SHP77 treated with DMSO at 0.1 percent for 48 hours (cell line): ENCODE measurements around the gene ADAMTSL3.
"Not testable (repeated sequence)": the region's sequence is repeated elsewhere in the genome, so short reads cannot be mapped to it uniquely, and the experiment has no call there.

Experiments
- DNase-seq: peaks from one replicate; lab custom pipeline; 2025; lab: John Stamatoyannopoulos, UW

Gene ADAMTSL3

DNA sequence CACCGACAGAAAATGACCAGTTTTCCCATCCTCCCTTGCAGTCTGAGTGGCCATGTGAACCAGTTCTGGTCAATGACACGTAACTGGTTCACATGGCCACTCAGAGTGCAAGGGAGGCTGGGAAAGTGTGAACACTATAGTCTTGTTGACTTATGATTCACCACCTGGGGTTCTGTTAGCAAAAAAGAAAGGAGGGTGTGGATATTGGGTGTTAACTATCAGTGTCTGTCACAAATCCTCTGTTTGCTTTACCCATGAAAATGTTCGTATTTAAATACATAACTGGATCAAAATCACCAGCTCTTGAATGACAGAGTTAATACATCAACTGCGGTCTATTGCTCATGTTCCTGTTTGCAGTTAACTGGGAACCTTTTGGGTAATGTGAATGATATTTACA lies 92.3 kb downstream of the ADAMTSL3 start:
- DNase-seq = no peak

DNA sequence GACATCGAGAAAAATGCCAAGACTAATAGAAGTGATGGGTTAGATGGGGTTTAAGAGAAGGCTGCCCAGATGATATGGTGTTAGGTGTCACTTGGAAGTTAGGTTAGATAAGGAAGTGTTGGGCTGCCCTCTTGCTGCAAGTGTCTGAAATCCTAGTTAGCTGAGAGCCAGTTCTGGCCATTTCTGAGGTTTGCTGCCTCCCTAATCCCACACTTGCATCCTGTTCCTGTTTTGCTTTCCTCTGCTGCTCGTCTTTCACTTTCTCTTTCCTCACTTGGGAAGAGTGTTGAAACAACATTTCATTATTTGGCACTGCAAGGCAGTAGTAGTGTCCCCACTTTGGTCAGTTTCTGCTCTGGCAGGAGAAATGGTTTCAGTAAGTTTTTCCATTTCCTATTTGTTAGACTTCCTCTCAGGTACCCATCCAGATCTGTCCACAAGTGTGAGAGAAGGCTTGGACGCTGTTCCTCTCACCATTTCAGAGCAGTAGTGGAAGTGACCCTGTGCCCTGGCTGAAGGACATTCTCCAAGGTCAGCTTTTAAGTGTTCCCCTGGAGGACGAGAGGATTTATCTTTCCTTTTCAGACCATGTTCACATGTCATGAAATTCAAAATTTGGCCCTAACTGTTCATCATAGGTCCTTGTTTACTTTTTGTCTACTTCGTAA lies 93.3 kb downstream of the ADAMTSL3 start:
- DNase-seq = no peak

DNA sequence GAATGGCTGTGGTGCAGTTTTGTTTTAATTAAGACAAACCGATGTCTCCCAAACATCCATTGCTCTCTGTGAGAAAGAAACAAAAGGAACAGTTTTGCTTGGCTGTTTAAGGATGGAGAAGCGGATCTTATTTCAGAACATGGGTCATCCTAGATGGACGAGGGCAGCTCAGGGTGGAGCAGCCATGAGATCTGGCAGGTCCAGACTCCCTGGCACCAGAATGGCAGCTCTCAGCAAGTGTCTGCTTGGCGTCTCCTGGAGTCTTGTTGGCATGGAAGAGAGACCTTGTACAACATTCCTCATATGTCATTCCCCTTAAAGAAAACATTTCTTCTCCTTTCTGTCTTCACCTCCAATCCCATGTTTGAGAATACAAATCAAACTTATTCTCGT lies 93.8 kb downstream of the ADAMTSL3 start:
- DNase-seq = no peak

DNA sequence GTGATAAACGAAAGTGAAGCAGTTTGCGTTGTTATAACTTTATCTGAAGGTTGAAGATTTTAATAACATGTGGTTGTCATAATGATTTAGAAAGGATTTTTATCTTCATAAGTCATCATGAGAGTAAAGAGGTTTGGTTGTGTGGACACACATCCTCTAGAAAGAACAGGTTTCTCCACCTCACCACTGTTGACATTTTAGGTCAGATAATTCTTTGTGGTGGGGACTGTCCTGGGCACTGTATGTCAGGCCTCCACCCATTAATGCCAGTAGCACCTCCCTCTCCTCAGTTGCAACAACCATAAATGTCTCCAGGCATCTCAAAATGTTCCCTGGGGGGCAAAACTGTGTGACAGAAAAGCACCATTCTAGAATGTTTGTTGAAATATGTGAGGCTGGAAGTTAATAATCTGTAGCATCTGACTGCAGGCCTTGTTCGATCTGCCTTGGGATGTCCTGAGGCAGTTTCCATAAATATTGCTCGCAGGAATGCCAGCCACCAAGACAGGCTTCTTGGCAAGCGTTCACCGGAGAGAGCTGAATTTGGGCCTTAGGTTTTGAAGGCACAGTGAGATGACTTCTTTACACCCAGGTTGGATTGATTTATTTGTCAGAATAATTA lies 100.1 kb downstream of the ADAMTSL3 start:
- no peak for DNase-seq

DNA sequence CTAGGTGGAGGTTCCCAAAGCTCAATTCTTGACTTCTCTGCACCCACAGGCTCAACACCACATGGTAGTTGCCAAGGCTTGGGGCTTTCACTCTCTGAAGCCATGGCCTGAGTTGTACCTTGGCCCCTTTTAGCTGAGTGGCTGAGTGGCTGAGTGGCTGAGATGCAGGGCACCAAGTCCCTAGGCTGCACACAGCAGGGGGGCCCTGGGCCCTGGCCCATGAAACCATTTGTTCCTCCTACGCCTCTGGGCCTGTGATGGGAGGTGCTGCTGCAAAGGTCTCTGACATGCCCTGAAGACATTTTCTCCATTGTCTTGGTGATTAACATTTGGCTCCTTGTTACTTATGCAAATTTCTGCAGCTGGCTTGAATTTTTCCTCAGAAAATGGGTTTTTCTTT lies 103.4 kb downstream of the ADAMTSL3 start:
- not testable (repeated sequence) for DNase-seq

DNA sequence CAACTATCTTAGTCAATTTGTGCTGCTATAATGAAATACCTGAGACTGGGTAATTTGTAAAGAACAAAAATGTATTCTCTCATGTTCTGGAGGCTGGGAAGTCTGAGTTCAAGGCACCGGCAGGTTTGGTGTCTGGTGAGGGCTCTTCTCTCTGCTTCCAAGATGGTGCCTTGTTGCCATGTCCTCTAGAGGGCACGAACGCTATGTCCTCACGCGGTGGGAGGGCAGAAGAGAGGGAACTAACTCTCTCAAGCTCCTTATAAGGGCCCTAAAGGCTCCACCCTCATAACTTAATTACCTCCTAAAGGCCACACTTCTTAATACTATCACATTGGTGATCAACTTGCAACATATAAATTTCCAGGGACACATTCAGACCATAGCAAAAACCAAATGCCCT lies 108.4 kb downstream of the ADAMTSL3 start:
- DNase-seq = no peak

DNA sequence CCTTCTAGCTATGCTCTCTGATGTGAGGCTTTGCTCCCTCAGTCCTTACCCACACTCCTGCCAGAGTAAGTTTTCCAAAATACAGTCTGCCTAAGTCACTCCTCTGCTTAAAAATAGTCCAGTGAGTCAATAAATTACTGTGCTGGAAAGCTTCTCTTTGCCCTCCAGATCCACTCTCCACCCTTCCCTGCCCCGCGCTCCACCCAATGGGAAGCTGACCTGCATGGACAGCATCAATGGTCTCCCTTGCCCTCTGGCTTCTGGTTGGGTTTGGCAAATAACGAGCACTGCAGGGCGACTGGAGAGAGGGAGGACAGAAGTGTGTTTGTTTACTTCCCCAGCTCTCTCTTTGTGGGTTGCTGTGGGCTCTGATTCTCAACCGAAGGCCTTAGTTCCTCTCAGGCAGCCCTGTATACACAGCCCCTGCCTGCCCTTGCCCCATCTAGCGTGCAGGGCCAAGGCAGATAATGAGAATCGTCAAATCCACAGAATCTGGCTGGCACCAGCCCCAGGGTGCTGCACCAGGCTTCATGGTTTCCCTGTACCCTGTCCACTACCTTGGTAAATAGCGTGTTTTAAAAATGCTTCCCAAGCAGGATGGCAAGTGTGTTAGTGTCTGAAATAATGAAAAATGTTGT lies 110.4 kb downstream of the ADAMTSL3 start:
- DNase-seq = no peak

DNA sequence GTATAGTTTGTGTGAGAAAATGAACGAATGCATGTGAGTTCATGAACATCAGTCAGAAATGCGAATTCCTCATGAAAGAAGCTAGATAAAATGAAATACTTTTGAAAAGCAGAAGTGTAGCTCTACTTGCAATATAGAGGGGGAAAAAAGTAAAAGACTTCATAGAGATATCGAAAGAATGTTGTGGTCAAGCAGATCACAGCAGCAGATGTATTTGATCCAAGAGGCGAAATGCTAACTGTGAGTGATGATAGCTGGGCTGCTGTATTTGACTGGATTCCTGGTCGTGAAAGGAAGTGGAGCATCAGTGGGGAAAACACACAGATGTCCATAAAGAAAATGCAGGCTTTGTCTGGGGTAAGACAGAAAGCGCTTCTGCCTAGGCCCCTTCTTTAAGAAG lies 112.4 kb downstream of the ADAMTSL3 start:
- DNase-seq = no peak

DNA sequence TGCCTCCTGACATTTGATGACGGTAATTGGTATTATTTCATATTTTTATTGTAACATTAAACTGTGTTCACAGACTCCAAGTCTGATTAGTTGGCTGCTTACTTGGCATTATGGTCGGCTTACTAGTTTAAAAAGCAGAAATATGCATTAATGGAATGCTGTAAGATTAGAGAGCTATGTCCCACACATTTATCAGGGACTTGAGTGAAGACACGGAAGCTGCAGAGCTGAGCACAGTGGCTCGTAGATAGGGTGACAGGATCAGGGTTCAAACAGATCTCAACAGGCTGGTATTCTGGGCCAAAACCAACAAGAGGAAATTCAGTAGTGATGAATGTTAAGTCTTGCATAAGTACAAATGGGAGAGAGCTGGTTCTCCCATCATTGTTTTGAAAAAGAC lies 113.8 kb downstream of the ADAMTSL3 start:
- no peak for DNase-seq

DNA sequence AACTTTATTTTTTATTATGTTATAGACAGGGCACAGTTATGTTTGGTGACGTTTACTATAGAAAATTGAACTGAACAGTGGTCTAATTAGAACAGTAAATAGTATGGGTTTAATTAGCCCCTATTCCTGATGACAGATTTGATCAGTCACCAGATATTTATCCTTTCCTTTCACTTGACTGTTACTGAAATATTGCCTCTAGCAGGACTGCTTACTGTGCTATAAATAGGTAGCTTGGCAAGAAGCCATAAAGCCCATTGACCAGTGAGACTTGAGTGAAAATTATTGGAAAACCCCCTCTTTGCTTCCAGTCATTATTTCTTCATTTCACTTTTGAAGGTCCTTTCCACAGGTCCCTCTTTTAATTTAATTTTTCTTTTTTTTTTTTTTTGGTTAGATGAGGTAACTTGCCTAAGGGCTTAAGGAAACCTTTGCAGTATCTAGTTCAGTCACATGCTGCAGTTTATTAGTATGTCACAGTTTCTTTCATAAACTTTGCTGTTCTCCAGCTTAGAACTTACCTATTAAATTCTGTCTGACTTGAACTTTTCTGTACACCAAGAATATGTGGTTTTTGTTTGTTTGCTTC lies 115.6 kb downstream of the ADAMTSL3 start:
- DNase-seq = no peak

DNA sequence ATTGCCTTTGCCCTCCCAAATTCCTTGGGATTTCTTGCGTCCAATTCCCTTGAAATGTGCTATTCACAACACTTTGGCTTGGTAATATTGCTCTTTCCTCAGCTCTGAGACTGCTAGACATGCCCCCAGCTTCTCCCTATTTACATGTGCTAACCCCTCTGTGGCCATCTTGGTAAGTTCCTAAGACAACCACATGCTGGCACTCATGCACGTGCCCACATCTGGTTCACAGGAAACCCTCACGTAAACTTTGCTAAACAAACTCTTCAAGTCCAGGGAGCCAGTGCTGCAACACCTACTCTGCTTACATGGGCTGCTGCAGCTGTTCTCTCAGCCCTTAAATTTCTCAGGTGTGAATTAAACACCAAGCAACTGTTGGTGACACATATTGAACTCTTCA lies 121.8 kb downstream of the ADAMTSL3 start:
- no peak for DNase-seq

DNA sequence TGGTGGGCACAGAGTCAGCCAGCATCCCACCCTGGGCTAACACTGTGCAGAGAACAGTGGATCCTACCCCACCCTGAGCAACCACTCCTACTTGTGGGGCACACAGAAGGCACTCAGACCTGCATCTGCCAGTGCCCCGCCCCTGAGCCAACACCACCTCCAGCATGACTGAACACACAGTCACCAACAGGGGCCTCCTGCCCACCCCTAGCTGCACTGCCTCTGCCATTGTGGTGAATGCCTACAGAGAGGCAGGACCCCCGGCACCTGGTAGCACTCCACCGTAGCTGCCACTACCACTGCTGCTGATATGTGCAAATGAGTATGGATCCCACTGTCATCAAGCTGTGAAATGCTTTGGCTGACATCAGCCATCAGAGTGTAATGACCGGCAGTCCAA lies 123.1 kb downstream of the ADAMTSL3 start:
- DNase-seq = no peak

DNA sequence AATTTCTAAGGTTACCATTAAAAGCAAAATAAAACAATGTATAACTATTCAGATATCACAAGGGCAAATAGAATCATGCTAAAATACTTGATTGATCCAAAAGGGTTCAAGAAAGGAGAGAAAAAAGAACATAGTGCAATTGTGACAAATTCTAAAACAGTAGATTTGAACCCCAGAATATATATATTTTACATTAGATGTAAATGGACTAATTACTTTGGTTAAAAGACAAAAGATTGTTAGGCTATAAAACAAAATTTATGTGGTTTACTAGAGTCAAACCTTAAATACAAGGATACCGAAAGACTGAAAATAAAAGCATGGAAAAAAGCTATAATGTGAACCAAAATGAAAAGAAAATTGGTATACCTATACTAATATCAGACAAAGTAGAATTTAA lies 129.3 kb downstream of the ADAMTSL3 start:
- no peak for DNase-seq

DNA sequence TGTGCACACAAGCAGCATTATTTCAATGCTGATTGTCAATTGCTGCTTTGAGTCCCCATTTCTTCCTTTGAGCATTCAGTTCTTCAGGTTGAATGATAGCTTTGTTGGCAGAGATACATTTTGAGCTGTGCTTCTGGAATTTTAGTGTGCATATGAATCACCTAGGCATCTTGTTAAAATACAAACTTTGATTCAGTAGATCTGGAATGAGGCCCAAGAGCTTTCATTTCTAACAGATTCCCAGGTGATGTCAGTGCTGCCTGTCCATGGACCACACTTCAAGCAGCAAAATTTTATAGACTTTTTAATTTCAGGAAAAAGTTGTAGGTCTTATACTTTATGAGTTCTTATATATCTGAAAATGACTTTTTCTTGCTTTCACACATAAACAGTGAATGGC lies 131.1 kb downstream of the ADAMTSL3 start:
- no peak for DNase-seq

DNA sequence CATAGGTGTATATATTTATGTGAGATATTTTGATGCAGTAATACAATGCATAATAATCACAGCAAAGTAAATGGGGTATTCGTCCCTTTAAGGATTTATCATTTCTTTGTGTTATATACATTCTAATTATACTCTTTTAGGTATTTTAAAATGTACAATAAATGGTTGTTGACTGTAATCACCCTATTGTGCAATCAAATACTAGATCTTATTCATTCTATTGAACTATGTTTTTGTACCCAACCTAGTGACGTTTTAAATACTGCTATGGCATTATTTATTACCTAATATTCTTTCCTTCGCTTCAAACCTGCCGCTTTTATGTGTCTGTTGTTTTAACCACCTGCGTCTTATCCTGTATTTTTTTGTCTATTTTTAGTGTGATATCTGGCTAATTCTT lies 132.4 kb downstream of the ADAMTSL3 start:
- no peak for DNase-seq

DNA sequence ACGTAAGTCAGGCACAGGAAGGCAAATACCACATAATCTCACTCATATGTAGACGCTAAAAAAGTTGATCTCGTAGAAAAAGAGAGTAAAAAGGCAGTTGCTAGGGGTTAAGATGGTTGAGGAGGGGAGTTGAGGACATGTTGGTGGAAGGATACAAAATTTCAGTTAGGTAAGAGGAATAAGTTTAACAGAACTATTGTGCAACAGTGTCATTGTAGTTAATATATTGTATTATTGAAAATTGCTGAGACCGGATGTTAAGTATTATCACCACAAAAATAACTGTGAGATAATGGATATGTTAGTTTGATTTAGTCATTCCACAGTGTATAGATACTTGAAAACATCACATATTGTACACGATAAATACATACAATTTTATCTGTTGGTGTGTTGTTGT lies 139.1 kb downstream of the ADAMTSL3 start:
- no peak for DNase-seq

DNA sequence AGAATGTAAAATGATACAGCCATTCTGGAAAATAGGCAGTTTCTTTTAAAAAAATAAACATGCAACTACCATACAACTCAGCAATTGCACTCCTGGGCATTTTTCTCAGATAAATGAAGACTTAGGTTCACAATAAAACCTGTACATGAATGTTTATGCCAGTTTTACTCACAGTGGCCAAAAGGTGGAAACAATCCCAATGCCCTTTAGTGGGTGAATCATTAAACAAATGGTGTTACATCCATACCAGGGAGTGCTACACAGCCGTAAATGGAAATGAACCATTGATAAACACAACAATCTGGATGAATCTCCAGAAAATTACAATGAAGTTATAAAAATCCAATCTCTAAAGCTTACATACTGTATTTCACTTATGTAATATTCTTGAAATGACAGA lies 140.3 kb downstream of the ADAMTSL3 start:
- DNase-seq = no peak

DNA sequence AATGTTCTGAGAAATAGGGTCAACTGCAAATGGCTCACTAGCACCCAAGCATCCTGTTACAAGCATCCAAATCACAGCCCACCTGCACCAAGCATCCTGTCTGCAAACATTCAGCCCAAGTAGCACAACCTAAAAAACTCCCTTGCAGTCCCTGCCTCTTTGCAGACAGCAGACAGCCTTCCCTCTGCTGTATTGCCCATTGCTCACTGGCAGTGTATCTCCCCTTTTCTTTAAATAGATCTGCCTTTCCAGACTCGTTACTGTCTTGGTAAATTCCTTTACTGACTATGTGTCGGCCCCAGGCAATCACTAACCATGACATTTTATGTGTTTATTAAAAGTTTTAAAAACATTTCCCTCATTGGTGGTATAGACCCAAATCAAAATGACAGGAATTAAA lies 155.4 kb downstream of the ADAMTSL3 start:
- DNase-seq = no peak

DNA sequence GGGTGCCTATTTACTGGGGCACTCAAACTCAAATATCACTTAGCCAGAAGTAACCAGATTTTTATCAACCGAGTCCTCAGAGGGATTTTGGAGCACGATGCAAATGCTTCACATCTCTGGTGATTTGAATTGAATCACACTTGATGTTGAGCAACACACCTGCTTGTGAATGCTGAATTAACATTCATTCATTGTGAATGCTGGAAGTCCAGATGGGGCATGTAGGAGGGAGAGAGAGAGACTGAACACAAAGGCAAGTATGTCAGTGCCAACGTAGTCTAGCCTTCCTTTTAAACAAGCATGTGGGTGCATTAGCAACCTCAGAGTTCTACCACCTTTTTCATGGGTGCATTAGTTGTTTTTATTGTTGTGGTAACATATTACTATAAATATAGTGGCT lies 156.2 kb downstream of the ADAMTSL3 start:
- no peak for DNase-seq

DNA sequence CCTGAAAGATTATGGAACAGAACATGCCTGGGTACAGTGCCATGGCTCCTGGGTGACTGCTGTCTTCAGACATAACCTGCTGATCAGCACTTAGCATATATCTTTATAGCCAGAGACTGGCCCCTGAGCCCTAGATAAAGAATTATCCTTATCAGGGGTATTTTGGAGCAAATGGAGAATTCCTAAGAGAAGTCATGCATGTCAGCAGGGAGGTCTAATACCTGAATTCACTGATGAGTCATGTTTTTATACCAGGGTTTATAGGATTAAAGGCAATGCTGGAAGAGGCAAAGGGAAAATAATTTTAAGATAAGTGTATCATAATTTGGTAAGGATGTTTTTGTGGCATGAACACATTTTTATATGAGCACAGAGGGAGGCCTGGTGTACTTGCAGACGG lies 159.8 kb downstream of the ADAMTSL3 start:
- DNase-seq = no peak

DNA sequence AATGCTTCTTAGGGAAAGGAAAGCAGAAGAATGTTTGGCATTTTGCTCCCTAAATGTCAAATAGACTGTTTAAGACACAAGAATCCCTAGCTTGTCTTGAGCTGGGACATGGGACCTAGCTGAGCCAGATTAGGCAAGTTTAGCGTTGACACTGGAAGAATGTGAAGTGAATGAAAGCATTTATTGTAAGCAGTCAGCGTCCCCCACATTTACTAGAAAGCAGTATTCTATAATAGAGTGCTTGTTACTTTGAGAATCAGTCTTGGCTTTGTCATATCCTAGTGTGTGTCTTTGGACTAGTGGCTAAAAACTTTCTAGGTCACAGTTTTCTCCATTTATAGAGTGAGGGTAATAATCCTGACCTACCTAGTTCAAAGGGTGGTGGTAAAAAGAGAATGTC lies 161.6 kb downstream of the ADAMTSL3 start:
- no peak for DNase-seq

DNA sequence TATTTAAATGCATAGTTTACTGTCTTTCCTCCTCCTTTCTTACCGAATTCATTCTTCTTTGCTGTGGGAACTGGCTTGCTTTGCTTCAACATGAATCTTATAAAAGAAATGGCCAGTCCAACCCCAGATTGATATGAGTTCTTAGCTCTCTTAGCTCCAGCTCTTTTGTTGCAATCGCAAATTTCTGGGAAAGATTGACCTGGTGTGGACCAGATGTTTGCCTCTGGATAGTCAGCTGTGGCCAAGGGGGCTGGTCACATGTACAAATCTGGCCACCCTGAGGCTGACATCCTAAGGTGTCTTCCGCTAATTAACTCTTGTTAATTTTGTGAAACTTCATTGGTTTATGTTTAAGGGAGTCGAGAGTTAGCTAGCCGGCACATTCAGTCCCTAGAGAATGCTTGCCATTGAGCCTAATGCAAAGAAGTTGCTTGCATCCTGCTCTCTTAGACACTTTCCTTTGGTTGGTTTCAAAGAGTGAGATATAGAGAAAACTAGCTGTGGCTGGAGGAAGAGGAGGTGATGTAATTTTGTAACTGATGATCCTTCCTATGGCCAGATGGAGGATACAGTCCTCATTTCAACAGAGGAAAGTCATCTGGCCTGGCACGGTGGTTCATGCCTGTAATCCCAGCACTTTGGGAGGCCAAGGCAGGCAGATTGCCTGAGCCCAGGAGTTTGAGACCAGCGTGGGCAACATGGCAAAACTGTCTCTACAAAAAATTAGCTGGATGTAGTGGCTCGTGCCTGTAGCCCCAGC lies 162.4 kb downstream of the ADAMTSL3 start:
- no peak for DNase-seq

DNA sequence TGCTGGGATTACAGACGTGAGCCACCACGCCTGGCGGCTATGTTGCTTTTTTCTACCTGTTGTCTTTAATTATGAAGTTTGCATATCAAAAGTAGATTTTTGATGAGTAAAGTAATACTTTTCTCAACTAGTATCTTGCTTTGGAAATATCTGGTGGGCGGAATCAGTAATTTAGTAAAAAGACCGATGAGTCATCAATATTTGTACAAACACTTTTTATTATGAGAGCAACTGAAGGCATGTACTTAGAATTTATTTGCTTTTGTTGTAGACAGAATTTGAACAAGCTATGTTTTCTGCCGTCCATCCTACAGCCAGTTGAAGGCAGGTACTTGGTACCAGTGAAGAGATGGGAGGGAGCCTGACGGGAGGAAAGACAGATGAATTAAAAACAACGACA lies 164.7 kb downstream of the ADAMTSL3 start:
- DNase-seq = no peak
